ENCODE data around the gene SASS6.
A peak's percentile ranks its signal among the peaks of the same experiment; 100 is the strongest.

The SASS6 gene

GRCh38 chr1:100151679-100152078 is 18.9 kb upstream of the SASS6 start:
- no peak overlapping the region for H3K9ac ChIP-seq (ENCODE audit: insufficient read length)
- TF ChIP-seq POLR2AphosphoS5 (IDR thresholded peaks at IDR 0.05; ENCODE audit: borderline replicate concordance, low read depth, low read length) (no peak), EZH2 (IDR thresholded peaks at IDR 0.05) (no peak), FOXP2 (optimal IDR thresholded peaks at IDR 0.05; ENCODE audit: control extremely low read depth, extremely low read length, insufficient read depth) (no peak)
- no peak for DNase-seq (ENCODE audit: low read depth, low spot score)
- no peak overlapping the region for H3K27ac ChIP-seq
- H3K4me3 ChIP-seq = no peak overlapping the region
- no peaks in the 10 kb centered on the region for H3K9me3 ChIP-seq (ENCODE audit: low read depth, low read length)
- peaks cover 27% of the 10 kb centered on the region for H3K36me3 ChIP-seq (ENCODE audit: insufficient read depth, low read length)

GRCh38 chr1:100147875-100148274 is 15.1 kb upstream of the SASS6 start:
- H3K9ac ChIP-seq (ENCODE audit: insufficient read length) = no peak overlapping the region
- H3K9me3 ChIP-seq (ENCODE audit: low read depth, low read length) = no peaks in the 10 kb centered on the region
- H3K4me3 ChIP-seq = no peak overlapping the region
- TF ChIP-seq POLR2AphosphoS5 (IDR thresholded peaks at IDR 0.05; ENCODE audit: borderline replicate concordance, low read depth, low read length) (no peak), EZH2 (IDR thresholded peaks at IDR 0.05) (no peak), FOXP2 (optimal IDR thresholded peaks at IDR 0.05; ENCODE audit: control extremely low read depth, extremely low read length, insufficient read depth) (no peak)
- DNase-seq (ENCODE audit: low read depth, low spot score) = no peak
- H3K36me3 ChIP-seq (ENCODE audit: insufficient read depth, low read length) = peaks cover 55% of the 10 kb centered on the region
- H3K27ac ChIP-seq = no peak overlapping the region

- Histone ChIP-seq H3K36me3 (ENCODE audit: insufficient read depth, low read length) (peaks cover 63% of the 10 kb centered on the region), H3K9ac (ENCODE audit: insufficient read length) (no peak overlapping the region), H3K9me3 (ENCODE audit: low read depth, low read length) (no peaks in the 10 kb centered on the region), H3K27ac (no peak overlapping the region), H3K4me3 (no peak overlapping the region)
- DNase-seq (ENCODE audit: low read depth, low spot score) = no peak
- TF ChIP-seq FOXP2 (optimal IDR thresholded peaks at IDR 0.05; ENCODE audit: control extremely low read depth, extremely low read length, insufficient read depth) (no peak), EZH2 (IDR thresholded peaks at IDR 0.05) (no peak), POLR2AphosphoS5 (IDR thresholded peaks at IDR 0.05; ENCODE audit: borderline replicate concordance, low read depth, low read length) (no peak)
Observed at GRCh38 chr1:100146958-100147357, 14.2 kb upstream of the SASS6 start.

- no peak for DNase-seq (ENCODE audit: low read depth, low spot score)
- Histone ChIP-seq H3K36me3 (ENCODE audit: insufficient read depth, low read length) (peaks cover 75% of the 10 kb centered on the region), H3K4me3 (no peak overlapping the region)
Observed at GRCh38 chr1:100145116-100145515, 12.4 kb upstream of the SASS6 start.

GRCh38 chr1:100142343-100142742 is 9.6 kb upstream of the SASS6 start:
- no peak for DNase-seq (ENCODE audit: low read depth, low spot score)
- peaks cover 84% of the 10 kb centered on the region for H3K36me3 ChIP-seq (ENCODE audit: insufficient read depth, low read length)

More at GRCh38 chr1:100145116-100145515, 12.4 kb upstream of the SASS6 start:
- Histone ChIP-seq H3K9me3 (ENCODE audit: low read depth, low read length) (no peaks in the 10 kb centered on the region), H3K27ac (no peak overlapping the region), H3K9ac (ENCODE audit: insufficient read length) (no peak overlapping the region)
- TF ChIP-seq EZH2 (IDR thresholded peaks at IDR 0.05) (no peak), POLR2AphosphoS5 (IDR thresholded peaks at IDR 0.05; ENCODE audit: borderline replicate concordance, low read depth, low read length) (no peak), FOXP2 (optimal IDR thresholded peaks at IDR 0.05; ENCODE audit: control extremely low read depth, extremely low read length, insufficient read depth) (no peak)

GRCh38 chr1:100141192-100141591 is 8.5 kb upstream of the SASS6 start:
- Histone ChIP-seq H3K9me3 (ENCODE audit: low read depth, low read length) (no peaks in the 10 kb centered on the region), H3K9ac (ENCODE audit: insufficient read length) (no peak overlapping the region), H3K36me3 (ENCODE audit: insufficient read depth, low read length) (peaks cover 86% of the 10 kb centered on the region), H3K27ac (no peak overlapping the region), H3K4me3 (no peak overlapping the region)
- DNase-seq (ENCODE audit: low read depth, low spot score) = no peak
- no peak for TF ChIP-seq EZH2 (IDR thresholded peaks at IDR 0.05)
- TF ChIP-seq POLR2AphosphoS5 (IDR thresholded peaks at IDR 0.05; ENCODE audit: borderline replicate concordance, low read depth, low read length) = no peak
- TF ChIP-seq FOXP2 (optimal IDR thresholded peaks at IDR 0.05; ENCODE audit: control extremely low read depth, extremely low read length, insufficient read depth) = no peak

More at GRCh38 chr1:100142343-100142742, 9.6 kb upstream of the SASS6 start:
- Histone ChIP-seq H3K9me3 (ENCODE audit: low read depth, low read length) (no peaks in the 10 kb centered on the region), H3K9ac (ENCODE audit: insufficient read length) (no peak overlapping the region), H3K4me3 (no peak overlapping the region), H3K27ac (no peak overlapping the region)
- no peak for TF ChIP-seq POLR2AphosphoS5 (IDR thresholded peaks at IDR 0.05; ENCODE audit: borderline replicate concordance, low read depth, low read length)
- no peak for TF ChIP-seq EZH2 (IDR thresholded peaks at IDR 0.05)
- no peak for TF ChIP-seq FOXP2 (optimal IDR thresholded peaks at IDR 0.05; ENCODE audit: control extremely low read depth, extremely low read length, insufficient read depth)

GRCh38 chr1:100137602-100138001 is 4.9 kb upstream of the SASS6 start:
- TF ChIP-seq EZH2 (IDR thresholded peaks at IDR 0.05) (no peak), POLR2AphosphoS5 (IDR thresholded peaks at IDR 0.05; ENCODE audit: borderline replicate concordance, low read depth, low read length) (no peak), FOXP2 (optimal IDR thresholded peaks at IDR 0.05; ENCODE audit: control extremely low read depth, extremely low read length, insufficient read depth) (no peak)
- H3K9ac ChIP-seq (ENCODE audit: insufficient read length) = no peak overlapping the region
- no peak overlapping the region for H3K4me3 ChIP-seq
- DNase-seq (ENCODE audit: low read depth, low spot score) = no peak
- peaks cover 60% of the 10 kb centered on the region for H3K36me3 ChIP-seq (ENCODE audit: insufficient read depth, low read length)
- H3K9me3 ChIP-seq (ENCODE audit: low read depth, low read length) = no peaks in the 10 kb centered on the region
- H3K27ac ChIP-seq = no peak overlapping the region

- DNase-seq (ENCODE audit: low read depth, low spot score) = no peak
- TF ChIP-seq EZH2 (IDR thresholded peaks at IDR 0.05) (no peak), FOXP2 (optimal IDR thresholded peaks at IDR 0.05; ENCODE audit: control extremely low read depth, extremely low read length, insufficient read depth) (no peak), POLR2AphosphoS5 (IDR thresholded peaks at IDR 0.05; ENCODE audit: borderline replicate concordance, low read depth, low read length) (no peak)
- H3K9ac ChIP-seq (ENCODE audit: insufficient read length) = no peak overlapping the region
- H3K4me3 ChIP-seq = no peak overlapping the region
- no peak overlapping the region for H3K27ac ChIP-seq
- no peaks in the 10 kb centered on the region for H3K9me3 ChIP-seq (ENCODE audit: low read depth, low read length)
- peaks cover 34% of the 10 kb centered on the region for H3K36me3 ChIP-seq (ENCODE audit: insufficient read depth, low read length)
Observed at GRCh38 chr1:100134872-100135271, 2.1 kb upstream of the SASS6 start.

- TF ChIP-seq POLR2AphosphoS5 (IDR thresholded peaks at IDR 0.05; ENCODE audit: borderline replicate concordance, low read depth, low read length) (no peak), EZH2 (IDR thresholded peaks at IDR 0.05) (no peak), FOXP2 (optimal IDR thresholded peaks at IDR 0.05; ENCODE audit: control extremely low read depth, extremely low read length, insufficient read depth) (no peak)
- peak overlapping the region; percentile 95 for H3K9ac ChIP-seq (ENCODE audit: insufficient read length)
Observed at GRCh38 chr1:100131623-100132022, 1.1 kb downstream of the SASS6 start.

More at GRCh38 chr1:100131623-100132022, 1.1 kb downstream of the SASS6 start:
- DNase-seq (ENCODE audit: low read depth, low spot score) = no peak
- H3K36me3 ChIP-seq (ENCODE audit: insufficient read depth, low read length) = 0 out of 2 replicates have a peak, but pooled peaks cover 4% of the 10 kb centered on the region
- peak overlapping the region; percentile 99 for H3K4me3 ChIP-seq
- no peaks in the 10 kb centered on the region for H3K9me3 ChIP-seq (ENCODE audit: low read depth, low read length)
- no peak overlapping the region for H3K27ac ChIP-seq
